KBM-7 (cell line): Measurements from ENCODE around the gene ZNF780A.
"Not testable (repeated sequence)": the region's sequence is repeated elsewhere in the genome, so short reads cannot be mapped to it uniquely, and the experiment has no call there.

Source experiments
- DNase-seq: peaks from one replicate; pipeline ENCODE4 v3.0.0-alpha.2; 2015
- in situ Hi-C: fragments of 300-500 bp; cut with MboI; formaldehyde crosslinking; loops from 2 replicates; pipeline ENCODE4 v1.14.3; 2020; ENCODE audit warnings: low sequenced_read_pairs, low pct_unique_long_range_greater_than_20kb, mixed read lengths

ZNF780A gene

DNA sequence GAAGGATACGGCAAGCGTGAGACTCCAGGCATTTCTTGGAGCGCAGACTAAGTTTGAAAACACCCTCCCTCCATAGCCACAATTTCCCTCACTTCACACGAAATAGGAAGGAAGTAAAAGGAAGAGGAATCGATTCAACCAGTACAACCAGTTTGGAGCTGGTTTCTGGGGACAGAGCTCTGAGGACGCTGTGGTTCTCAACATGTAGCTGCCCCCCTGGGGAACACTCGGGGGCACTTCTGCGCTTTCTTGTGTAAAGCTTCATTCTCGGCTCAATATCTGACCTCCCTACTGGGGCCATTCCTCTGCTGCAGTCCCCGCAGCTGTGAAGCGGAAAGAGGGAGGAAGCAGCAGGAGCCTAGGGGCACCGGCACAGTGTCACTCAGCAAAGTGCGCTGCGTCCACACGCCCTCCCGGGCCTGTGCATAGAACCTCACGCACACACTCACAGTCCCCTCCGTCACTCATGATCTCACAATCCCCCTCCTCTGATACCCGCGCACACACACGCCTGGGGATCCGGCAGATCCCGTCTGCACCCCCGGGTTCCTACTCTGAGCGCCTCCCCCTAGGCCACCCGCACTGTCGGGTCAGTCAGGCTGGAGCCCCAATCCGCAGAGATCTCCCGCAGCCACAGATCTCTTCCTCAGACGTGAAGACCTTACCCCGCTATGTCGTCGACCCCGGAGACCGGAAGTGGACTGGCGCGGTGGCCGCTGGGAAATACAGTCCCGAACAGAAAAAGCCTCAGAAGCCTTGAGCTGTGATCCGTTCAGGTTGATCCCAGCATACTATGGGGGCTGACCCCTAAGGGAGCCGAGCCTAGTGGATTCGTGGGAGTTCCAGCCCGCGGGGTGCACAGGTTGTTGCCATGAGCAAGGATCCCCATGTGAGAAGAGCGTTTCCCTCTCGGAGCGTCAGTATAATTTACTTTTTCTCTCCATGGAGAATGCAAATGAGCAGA lies at the start of gene ZNF780A:
Gene ZNF780A, minus strand, starts transcription at position 703 of the 964 bp plus-strand sequence. CDS start 6,190 bp downstream, outside the sequence.
- peak; percentile 86 for DNase-seq
- in situ Hi-C loops: no loop called here

DNA sequence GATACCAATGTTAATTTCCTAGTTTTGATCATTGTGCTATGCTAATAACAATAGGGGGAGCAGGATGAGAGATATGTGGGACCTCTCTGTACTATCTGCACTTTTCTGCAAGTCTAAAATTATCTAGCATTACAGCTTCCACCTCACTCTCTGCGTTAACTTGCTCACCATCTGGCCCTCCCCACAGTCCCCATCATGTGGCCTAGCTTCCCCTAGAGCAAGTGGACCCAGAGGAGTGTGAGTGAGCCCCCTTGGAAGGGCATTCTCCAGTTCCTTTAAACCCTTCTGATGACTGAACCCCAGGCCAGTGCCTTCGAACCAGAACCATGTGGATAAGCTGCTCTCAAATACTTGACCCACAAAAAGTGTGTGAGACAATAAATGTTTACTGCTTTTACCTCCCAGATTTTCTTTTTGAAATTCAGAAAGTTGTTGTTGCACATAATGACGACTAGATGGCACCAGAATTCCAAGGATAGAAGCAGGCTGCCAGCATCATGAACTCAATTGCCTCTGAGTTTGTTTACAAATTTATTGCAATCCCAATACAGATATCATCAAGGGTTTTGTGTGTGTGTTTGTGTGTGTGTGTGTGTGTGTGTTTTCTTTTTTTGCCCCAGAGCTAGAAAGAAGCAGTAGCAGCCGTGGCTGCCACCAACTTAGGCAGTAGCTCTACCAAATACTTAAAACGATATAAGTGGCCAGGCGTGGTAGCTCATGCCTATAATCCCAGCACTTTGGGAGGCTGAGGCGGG lies 49.0 kb upstream of the ZNF780A start:
- in situ Hi-C loops: no loop called here

DNA sequence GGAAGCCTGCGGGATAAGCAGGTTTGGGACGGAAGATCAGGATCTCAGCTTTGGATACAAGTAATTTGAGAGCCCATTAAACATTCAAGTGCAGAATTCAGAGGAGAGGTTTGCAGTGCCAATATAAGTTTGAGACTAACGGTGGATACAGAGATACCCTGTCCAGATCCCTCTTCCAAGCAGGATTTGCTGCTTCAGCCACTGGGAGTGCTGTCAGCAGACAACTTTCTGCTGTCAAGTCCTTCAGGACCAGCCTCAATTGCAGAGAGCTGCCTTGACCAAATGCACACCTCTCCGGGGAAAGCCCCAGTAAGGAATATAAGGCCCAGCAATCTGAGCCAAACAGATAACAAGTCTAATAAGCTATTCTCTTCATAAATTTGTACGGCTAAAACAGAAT lies 46.1 kb upstream of the ZNF780A start:
- in situ Hi-C loops: no loop called here
- DNase-seq: no peak

More for the DNA sequence above, 49.0 kb upstream of the ZNF780A start:
- DNase-seq: peak; percentile 60

DNA sequence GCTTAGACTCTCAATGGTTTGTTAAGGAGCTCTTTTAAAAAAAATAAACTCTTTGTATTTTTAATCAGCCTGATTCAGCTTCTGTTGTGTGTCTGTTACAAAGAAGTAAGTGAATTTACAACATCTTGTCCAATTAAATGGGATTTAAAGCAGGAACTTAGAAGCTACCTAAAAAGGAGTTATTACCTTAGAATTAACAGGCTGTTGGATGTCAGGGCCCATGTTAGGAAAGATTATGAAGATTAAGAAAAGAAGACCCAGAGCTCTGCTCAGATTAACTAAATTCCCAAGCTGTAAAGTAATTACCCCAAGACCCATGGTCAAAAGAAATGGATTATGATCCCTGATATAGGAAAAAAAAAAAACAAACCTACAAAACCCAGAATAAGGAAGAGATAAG lies 44.1 kb upstream of the ZNF780A start:
- in situ Hi-C loops: no loop called here

DNA sequence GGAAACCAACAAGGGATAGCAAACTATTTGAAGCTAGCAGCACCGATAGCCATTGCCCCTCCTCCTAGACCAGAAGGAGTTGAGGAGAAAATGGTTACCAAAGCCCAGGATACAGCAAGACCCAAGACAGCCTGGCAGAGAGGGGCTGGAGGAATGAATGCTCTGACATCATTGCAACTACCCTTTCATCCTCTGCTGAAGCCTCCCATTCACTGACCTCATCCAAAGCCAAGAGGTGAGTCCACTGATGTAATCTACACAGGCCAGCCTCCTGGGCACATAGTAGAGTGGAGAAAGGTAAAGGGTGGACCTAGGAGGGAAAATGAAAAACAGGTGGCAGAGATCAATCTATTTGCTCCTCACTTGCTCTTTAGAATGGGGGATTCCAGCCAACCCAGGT lies 42.7 kb upstream of the ZNF780A start:
- no peak for DNase-seq
- in situ Hi-C loops: no loop called here

More for the DNA sequence above, 44.1 kb upstream of the ZNF780A start:
- DNase-seq: no peak

DNA sequence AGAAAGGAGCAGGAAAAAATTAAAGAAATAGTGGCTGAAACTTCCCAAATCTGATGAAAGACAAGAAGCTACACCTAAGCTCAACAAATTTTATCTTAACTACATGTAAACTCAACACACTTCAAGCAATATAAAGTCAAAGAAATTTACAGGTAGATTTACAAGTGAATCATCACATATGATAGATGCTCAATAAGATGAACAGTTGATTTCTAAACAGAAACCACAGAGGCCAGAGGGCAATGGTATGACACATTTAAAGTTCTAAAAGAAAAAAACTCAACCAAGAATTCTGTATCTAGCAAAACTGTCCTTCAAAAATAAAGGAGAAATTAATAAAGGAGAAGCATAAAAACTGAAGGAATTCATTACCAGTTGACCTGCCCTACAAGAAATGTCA lies 39.3 kb upstream of the ZNF780A start:
- no peak for DNase-seq
- in situ Hi-C loops: no loop called here

DNA sequence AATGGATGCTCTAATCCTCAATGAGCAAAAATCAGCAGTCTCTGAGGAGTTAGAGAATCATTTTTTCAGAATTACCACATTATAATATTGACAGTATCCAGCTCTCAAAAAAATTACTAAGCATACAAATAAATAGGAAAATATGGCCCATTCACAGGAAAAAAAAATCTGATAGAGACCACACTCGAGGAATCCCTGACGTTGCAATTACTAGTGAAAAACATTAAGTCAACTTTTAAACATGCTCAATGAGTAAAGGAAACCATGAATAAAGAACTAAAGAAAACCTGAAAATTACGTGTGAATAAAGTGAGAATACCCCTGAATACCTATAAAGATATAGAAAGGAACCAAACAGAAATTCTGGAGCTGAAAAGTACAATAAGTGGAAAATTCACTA lies 38.7 kb upstream of the ZNF780A start:
- DNase-seq: no peak
- in situ Hi-C loops: no loop called here

DNA sequence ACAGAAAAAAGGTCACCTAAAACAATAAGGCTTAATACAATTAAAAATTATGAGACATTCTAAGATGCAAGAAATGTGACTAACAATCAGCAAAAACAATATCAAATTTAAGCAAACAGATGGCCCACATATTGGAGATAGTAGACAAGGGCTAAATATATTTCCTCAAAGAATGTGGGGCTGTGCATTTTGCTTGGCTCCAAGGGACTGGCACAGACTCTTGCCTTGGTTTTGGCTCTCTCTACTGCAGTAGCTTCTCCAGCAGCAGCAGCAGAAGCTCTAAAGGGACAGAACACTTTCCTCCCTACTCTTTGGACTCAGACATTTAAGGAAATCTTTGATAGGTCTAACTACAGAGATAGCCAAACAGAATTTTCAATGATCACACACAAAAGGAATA lies 38.2 kb upstream of the ZNF780A start:
- in situ Hi-C loops: no loop called here
- no peak for DNase-seq

DNA sequence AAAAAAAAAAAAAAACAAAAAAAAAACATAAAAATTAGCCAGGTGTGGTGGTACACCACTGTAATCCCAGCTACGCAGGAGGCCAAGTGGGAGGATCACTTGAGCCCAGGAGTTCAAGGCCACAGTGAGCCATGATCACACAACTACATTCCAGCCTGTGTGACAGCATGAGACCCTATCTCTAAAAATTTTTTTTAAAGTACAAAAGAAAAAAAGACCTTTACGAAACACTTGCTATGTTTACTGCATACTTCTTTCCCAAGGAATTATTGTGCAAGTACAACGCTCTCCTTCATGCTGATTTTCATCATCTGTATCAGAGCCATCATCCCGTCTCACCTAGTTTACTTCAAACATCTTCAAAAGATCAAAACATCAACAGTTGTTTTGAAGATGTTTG lies 28.6 kb upstream of the ZNF780A start:
- in situ Hi-C loops: no loop called here
- no peak for DNase-seq

DNA sequence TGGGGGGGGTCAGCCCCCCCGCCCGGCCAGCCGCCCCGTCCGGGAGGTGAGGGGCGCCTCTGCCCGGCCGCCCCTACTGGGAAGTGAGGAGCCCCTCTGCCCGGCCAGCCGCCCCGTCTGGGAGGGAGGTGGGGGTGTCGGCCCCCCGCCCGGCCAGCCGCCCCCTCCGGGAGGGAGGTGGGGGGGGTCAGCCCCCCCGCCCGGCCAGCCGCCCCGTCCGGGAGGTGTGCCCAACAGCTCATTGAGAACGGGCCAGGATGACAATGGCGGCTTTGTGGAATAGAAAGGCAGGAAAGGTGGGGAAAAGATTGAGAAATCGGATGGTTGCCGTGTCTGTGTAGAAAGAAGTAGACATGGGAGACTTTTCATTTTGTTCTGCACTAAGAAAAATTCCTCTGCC lies 27.9 kb upstream of the ZNF780A start:
- in situ Hi-C loops, DNase-seq: not testable (repeated sequence)

DNA sequence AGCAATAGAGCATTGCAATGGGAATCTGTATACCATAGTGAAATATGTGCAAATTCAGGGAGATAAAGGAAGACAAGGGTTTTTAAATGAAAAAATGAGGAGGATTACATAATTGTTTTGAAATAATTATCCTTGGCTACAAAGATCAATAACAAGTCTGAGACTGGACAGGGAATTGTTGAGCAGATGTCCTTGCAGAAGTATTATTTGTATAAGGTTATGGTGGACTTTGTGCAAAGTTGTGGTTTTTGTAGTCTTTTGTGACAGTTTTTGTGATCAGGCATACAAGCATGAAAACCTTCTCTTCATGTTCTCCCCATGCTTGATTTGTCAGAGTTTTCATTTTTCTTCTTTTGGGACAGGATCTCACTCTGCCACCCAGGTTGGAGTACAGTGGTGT lies 25.3 kb upstream of the ZNF780A start:
- in situ Hi-C loops: no loop called here
- DNase-seq: no peak

DNA sequence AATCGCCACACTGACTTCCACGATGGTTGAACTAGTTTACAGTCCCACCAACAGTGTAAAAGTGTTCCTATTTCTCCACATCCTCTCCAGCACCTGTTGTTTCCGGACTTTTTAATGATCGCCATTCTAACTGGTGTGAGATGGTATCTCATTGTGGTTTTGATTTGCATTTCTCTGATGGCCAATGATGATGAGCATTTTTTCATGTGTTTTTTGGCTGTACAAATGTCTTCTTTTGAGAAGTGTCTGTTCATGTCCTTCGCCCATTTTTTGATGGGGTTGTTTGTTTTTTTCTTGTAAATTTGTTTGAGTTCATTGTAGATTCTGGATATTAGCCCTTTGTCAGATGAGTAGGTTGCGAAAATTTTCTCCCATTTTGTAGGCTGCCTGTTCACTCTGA lies 23.4 kb upstream of the ZNF780A start:
- DNase-seq, in situ Hi-C loops: not testable (repeated sequence)

DNA sequence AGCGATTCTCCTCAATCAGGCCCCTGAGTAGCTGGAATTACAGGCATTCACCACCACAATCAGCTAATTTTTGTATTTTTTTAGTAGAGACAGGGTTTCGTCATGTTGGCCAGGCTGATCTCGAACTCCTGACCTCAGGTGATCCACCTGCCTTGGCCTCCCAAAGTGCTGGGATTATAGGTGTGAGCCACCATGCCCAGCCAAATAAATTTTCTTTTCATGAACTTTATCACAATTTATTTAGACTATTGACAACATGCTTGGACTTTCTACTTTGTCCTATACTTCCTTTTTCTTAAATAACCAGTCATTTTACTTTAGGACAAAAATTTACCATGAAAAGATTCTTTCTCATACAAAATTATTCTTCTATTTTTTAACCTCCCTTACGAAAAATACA lies 21.5 kb upstream of the ZNF780A start:
- DNase-seq, in situ Hi-C loops: not testable (repeated sequence)

DNA sequence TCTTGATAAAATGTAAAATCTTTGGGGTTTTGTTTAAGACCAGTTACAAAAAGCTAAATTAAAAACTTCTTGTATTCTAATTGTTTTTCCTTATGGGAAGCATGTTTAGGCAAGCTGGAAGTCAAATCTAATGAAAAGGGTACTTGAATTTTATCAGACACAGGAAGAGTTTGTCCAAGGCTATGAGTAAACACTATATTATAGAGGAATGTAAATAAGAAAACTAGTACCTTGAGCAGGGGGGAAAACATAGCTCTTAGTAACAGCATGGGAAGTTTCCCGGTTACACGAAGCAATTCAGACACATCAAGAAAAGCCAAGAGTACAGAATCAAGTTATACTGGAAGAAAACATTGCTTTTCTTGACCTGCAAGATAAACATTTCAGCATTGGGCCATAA lies 19.8 kb upstream of the ZNF780A start:
- in situ Hi-C loops: no loop called here
- DNase-seq: no peak

DNA sequence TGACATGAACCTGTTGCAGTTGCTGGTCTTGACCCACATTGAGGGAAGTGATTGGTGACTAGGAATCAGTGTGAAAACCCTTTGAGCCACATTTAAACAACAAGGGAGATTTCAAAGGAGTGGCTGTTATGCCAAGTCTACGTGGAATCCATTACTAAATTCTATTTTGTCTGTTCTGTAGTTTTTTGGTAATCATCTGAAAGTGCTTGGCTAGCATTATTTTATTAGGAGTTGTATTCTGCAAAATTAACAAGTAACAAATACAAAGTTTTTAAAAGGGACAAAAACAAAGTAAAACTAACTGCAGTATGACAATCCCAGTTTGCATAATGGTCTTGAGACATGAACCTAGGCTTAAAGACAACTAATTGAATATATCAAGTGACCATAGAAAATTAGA lies 14.0 kb upstream of the ZNF780A start:
- DNase-seq: no peak
- in situ Hi-C loops: no loop called here

DNA sequence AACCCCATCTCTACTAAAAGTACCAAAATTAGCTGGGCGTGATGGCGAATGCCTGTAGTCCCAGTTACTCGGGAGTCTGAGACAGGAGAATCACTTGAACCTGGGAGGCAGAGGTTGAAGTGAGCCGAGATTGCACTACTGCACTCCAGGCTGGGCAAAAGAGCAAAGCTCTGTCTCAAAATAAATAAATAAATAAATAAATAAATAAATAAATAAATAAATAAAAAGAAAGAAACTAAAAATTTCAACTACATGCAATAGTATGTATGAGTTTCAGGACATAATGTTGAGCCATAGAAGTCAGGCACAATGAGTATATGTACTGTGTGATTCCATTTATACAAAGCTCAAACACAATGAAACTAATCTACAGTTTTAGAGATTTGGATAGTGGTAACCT lies 12.9 kb upstream of the ZNF780A start:
- in situ Hi-C loops: no loop called here
- no peak for DNase-seq

DNA sequence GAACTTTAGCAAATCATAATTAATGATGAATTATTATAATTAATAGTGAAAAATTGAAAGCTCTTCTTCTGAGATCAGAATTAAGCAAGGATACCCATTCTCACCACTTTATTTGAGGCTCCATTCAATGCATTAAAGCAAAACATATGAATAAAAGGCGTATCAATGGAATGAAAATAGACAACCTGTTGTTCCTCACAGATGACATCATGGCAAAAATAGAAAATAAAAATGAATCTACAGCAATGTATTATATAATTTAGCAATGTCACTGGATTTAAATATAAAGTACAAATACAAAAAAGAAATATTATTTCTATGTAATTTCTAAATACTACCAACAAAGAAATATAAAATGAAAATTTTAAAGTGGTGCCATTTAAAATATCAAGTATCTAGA lies 11.1 kb upstream of the ZNF780A start:
- in situ Hi-C loops: no loop called here

DNA sequence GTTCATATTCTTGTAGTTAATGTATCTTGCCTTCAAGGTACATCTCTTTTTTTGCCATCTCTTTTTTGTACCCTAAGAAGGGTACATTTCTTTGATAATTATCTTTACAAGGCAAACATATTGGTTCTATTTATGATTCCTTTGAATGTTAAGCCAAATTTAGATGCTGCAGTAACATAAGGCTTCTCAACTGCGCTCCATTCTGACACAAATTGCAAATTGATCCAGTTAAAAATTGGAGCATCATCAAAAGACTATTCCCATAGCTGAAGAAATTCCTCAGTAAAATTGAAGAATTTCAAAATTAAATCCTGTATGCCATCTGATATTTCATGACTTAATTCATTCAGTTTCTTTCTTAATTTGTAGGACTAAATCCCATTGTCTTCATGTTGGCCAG lies 2.7 kb upstream of the ZNF780A start:
- DNase-seq: no peak
- in situ Hi-C loops: no loop called here

More for the DNA sequence above, 11.1 kb upstream of the ZNF780A start:
- no peak for DNase-seq

DNA sequence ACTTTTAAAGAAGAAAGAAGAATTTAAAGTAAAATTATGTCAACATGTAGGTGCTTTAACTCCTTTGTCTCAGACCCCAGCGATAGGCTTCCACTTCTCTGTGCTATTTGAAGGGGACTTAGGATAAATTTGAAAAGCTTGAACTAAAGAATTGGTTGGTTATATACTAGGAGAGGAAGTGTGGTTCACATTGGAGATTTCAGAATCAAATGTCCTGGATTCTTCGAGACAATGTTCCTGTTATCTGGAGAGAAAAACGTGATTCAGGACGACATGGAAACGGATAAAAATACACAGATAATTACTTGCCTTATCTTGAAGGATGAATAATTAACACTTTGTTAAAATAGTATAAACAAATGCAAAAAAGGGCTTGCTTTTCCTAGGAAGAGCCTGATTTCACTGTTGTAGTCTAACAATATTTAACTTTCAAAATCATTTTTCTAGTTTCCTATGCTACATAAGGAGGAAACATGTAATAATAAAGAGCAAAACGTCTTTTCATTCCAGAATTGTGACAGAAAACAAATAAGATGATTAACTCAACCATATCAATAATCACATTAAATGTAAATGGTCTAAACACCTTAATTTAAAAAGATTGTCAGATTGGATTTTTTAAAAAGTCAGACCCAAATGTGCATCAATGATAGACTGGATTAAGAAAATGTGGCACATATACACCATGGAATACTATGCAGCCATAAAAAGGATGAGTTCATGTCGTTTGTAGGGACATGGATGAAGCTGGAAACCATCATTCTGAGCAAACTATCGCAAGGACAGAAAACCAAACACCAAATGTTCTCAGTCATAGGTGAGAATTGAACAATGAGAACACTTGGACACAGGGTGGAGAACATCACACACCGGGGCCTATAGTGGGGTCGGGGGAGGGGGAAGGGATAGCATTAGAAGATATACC lies 724 bp upstream of the ZNF780A start:
- DNase-seq: no peak
- in situ Hi-C loops: no loop called here
